IPS DF 6.9 (cell line): ENCODE results near the gene APBB2.
"Not testable (repeated sequence)": the region's sequence is repeated elsewhere in the genome, so short reads cannot be mapped to it uniquely, and the experiment has no call there.

Experiments used
- DNase-seq: peaks from one replicate; pipeline ENCODE4 v3.0.0-alpha.2; 2013; ENCODE audit warnings: low read depth, low spot score
- H3K27ac ChIP-seq: one replicate; pipeline ENCODE4 v1.5.1; 2013; ENCODE audit warnings: low read length, control low read depth
- H3K27me3 ChIP-seq: 2 replicates; pipeline ENCODE4 v1.6.1; 2013; ENCODE audit warnings: mild to moderate bottlenecking, low read length; ENCODE audit not compliant: control insufficient read depth, insufficient read depth
- H3K36me3 ChIP-seq: 2 replicates; pipeline ENCODE4 v1.6.1; 2013; ENCODE audit warnings: low read length; ENCODE audit not compliant: control insufficient read depth, insufficient read depth
- H3K4me1 ChIP-seq: 2 replicates; pipeline ENCODE4 v1.6.1; 2013; ENCODE audit warnings: low read length; ENCODE audit not compliant: control insufficient read depth, insufficient read depth
- H3K4me3 ChIP-seq: 2 replicates; pipeline ENCODE4 v1.5.1; 2013; ENCODE audit warnings: mild to moderate bottlenecking, low read length
- H3K9me3 ChIP-seq: 2 replicates; pipeline ENCODE4 v1.6.1; 2013; ENCODE audit warnings: low read length, inconsistent platforms; ENCODE audit not compliant: control insufficient read depth, insufficient read depth
- WGBS: extraction: QIAGEN DNeasy Blood & Tissue Kit; methylation state at CpG from one replicate; pipeline ENCODE4 v1.1.7; 2013; ENCODE audit warnings: mixed read lengths, missing lambda C conversion rate; ENCODE audit not compliant: insufficient read length, insufficient coverage; 5-methylcytosine and 5-hydroxymethylcytosine counted together

Gene APBB2

GRCh38 chr4:40916218-40916555 is 298.2 kb downstream of the APBB2 start:
- no peak overlapping the region for H3K27ac ChIP-seq
- no peaks in the 10 kb centered on the region for H3K36me3 ChIP-seq
- peaks cover 2% of the 10 kb centered on the region; the same call in 1 of the 2 replicates for H3K4me1 ChIP-seq
- no peak for DNase-seq
- H3K27me3 ChIP-seq, result no peaks in the 10 kb centered on the region
- no CpG with 5 or more reads among the region's 2 CpGs for WGBS
- H3K9me3 ChIP-seq, result no peaks in the 10 kb centered on the region
- H3K4me3 ChIP-seq, result no peak overlapping the region

GRCh38 chr4:40915318-40916217 is 298.8 kb downstream of the APBB2 start:
- no CpG with 5 or more reads among the region's 12 CpGs for WGBS
- Histone ChIP-seq H3K9me3 (no peaks in the 10 kb centered on the region), H3K4me1 (peaks cover 2% of the 10 kb centered on the region; the same call in 1 of the 2 replicates), H3K27ac (no peak overlapping the region), H3K27me3 (no peaks in the 10 kb centered on the region), H3K36me3 (no peaks in the 10 kb centered on the region), H3K4me3 (no peak overlapping the region)
- no peak for DNase-seq

GRCh38 chr4:40912460-40913184 is 301.7 kb downstream of the APBB2 start:
- DNase-seq, result no peak
- H3K4me1 ChIP-seq, result peaks cover 8% of the 10 kb centered on the region; the same call in 1 of the 2 replicates
- H3K4me3 ChIP-seq, result no peak overlapping the region
- H3K27ac ChIP-seq, result no peak overlapping the region
- no peaks in the 10 kb centered on the region for H3K9me3 ChIP-seq
- H3K36me3 ChIP-seq, result 0 out of 2 replicates have a peak, but pooled peaks cover 2% of the 10 kb centered on the region
- WGBS, result no CpG with 5 or more reads among the region's 15 CpGs
- H3K27me3 ChIP-seq, result no peaks in the 10 kb centered on the region

GRCh38 chr4:40910706-40911105 is 303.6 kb downstream of the APBB2 start:
- Histone ChIP-seq H3K4me1 (peaks cover 6% of the 10 kb centered on the region; the same call in 1 of the 2 replicates), H3K4me3 (no peak overlapping the region)

GRCh38 chr4:40909363-40909876 is 304.9 kb downstream of the APBB2 start:
- no peaks in the 10 kb centered on the region for H3K27me3 ChIP-seq
- no peak overlapping the region for H3K27ac ChIP-seq
- H3K4me1 ChIP-seq, result peaks cover 6% of the 10 kb centered on the region; the same call in 1 of the 2 replicates
- H3K36me3 ChIP-seq, result 0 out of 2 replicates have a peak, but pooled peaks cover 2% of the 10 kb centered on the region
- no peaks in the 10 kb centered on the region for H3K9me3 ChIP-seq
- WGBS, result no CpG with 5 or more reads among the region's 8 CpGs
- DNase-seq, result no peak
- no peak overlapping the region for H3K4me3 ChIP-seq

More at GRCh38 chr4:40910706-40911105, 303.6 kb downstream of the APBB2 start:
- H3K27me3 ChIP-seq, result no peaks in the 10 kb centered on the region
- H3K9me3 ChIP-seq, result no peaks in the 10 kb centered on the region
- H3K36me3 ChIP-seq, result 0 out of 2 replicates have a peak, but pooled peaks cover 2% of the 10 kb centered on the region
- WGBS, result no CpG with 5 or more reads among the region's 5 CpGs
- DNase-seq, result no peak
- no peak overlapping the region for H3K27ac ChIP-seq

GRCh38 chr4:40908702-40909362 is 305.5 kb downstream of the APBB2 start:
- peak; percentile 91 for DNase-seq
- Histone ChIP-seq H3K4me1 (peaks cover 6% of the 10 kb centered on the region; the same call in 1 of the 2 replicates), H3K36me3 (0 out of 2 replicates have a peak, but pooled peaks cover 2% of the 10 kb centered on the region), H3K27ac (no peak overlapping the region), H3K27me3 (no peaks in the 10 kb centered on the region), H3K9me3 (no peaks in the 10 kb centered on the region), H3K4me3 (no peak overlapping the region)
- no CpG with 5 or more reads among the region's 12 CpGs for WGBS

GRCh38 chr4:40908297-40908696 is 306.0 kb downstream of the APBB2 start:
- Histone ChIP-seq H3K27me3 (no peaks in the 10 kb centered on the region), H3K4me1 (peaks cover 6% of the 10 kb centered on the region; the same call in 1 of the 2 replicates), H3K27ac (no peak overlapping the region), H3K9me3 (no peaks in the 10 kb centered on the region), H3K4me3 (no peak overlapping the region), H3K36me3 (0 out of 2 replicates have a peak, but pooled peaks cover 2% of the 10 kb centered on the region)
- no CpG with 5 or more reads among the region's 12 CpGs for WGBS
- no peak for DNase-seq

GRCh38 chr4:40905414-40905813 is 308.9 kb downstream of the APBB2 start:
- Histone ChIP-seq H3K9me3 (no peaks in the 10 kb centered on the region), H3K4me3 (no peak overlapping the region), H3K27ac (no peak overlapping the region), H3K4me1 (peaks cover 6% of the 10 kb centered on the region; the same call in 1 of the 2 replicates), H3K27me3 (no peaks in the 10 kb centered on the region), H3K36me3 (0 out of 2 replicates have a peak, but pooled peaks cover 2% of the 10 kb centered on the region)
- WGBS, result no CpG with 5 or more reads among the region's 8 CpGs
- DNase-seq, result no peak

- H3K36me3 ChIP-seq, H3K27me3 ChIP-seq, H3K4me3 ChIP-seq, H3K4me1 ChIP-seq, DNase-seq, H3K9me3 ChIP-seq, H3K27ac ChIP-seq: not testable (repeated sequence)
- WGBS, result no CpG with 5 or more reads among the region's 4 CpGs
Observed at GRCh38 chr4:40900531-40900930, 313.8 kb downstream of the APBB2 start.
